Activated T-helper 1 cell treated with anti-CD3 and anti-CD28 coated beads, Interleukin-12 subunit alpha, Interleukin-12 subunit beta, Interleukin-2, Interleukin-4 antibody, amounts not matched to agents 30 ng/mL and 10 ng/mL and 1 ng/mL, durations not matched to agents 14 hours and 24 hours and 36 hours (primary cell): ENCODE measurements around the gene UNC119. TPM values are rescaled to one million over a fixed set of nuclear protein-coding genes. Genes with fewer than 3 reads are reported as not detected.

Experiments used
- total RNA-seq: library from RNA; stranded (reverse); gene quantifications from 2 replicates; pipeline ENCODE4 v1.2.3, GENCODE V29; 2022

UNC119 gene
- total RNA-seq, 1 donor from 2014 or later: 63.9 TPM

Other genes with a start within 250 kb of the UNC119 start
- gene TMEM97, start 233.4 kb downstream of the UNC119 start, total RNA-seq: 60.9 and 64.5 TPM in 2 replicates
- gene IFT20, start 217.2 kb downstream of the UNC119 start, total RNA-seq: 21.3 and 25.8 TPM in 2 replicates
- gene TNFAIP1, start 216.9 kb downstream of the UNC119 start, total RNA-seq: 35.1 and 39.9 TPM in 2 replicates
- 110 and 114 TPM in 2 replicates for gene POLDIP2, start 195.1 kb downstream of the UNC119 start, total RNA-seq
- gene SEBOX, start 187.4 kb downstream of the UNC119 start, total RNA-seq: not detected in 2 replicates
- gene VTN, start 182.3 kb downstream of the UNC119 start, total RNA-seq: 0.31 and 0.34 TPM in 2 replicates
- gene SARM1, start 180.9 kb downstream of the UNC119 start, total RNA-seq: 40.7 and 45.6 TPM in 2 replicates
- 7.8 and 8.1 TPM in 2 replicates for gene SLC46A1, start 146.4 kb downstream of the UNC119 start, total RNA-seq
- not detected in 2 replicates for gene SLC13A2, start 79.0 kb downstream of the UNC119 start, total RNA-seq
- not detected in 2 replicates for gene FOXN1, start 46.3 kb downstream of the UNC119 start, total RNA-seq
- gene PIGS, start 18.9 kb upstream of the UNC119 start, total RNA-seq: 57.8 and 61.2 TPM in 2 replicates
- gene ALDOC, start 24.3 kb upstream of the UNC119 start, total RNA-seq: 44.0 and 47.6 TPM in 2 replicates
- gene SPAG5, start 46.4 kb upstream of the UNC119 start, total RNA-seq: 81.9 and 83.1 TPM in 2 replicates
- 38.4 and 42.9 TPM in 2 replicates for gene RSKR, start 61.6 kb upstream of the UNC119 start, total RNA-seq
- gene BLTP2, start 92.5 kb upstream of the UNC119 start, total RNA-seq: 210 and 212 TPM in 2 replicates
- 47.9 and 51.0 TPM in 2 replicates for gene SDF2, start 109.3 kb upstream of the UNC119 start, total RNA-seq
- 106 and 108 TPM in 2 replicates for gene SUPT6H, start 109.6 kb upstream of the UNC119 start, total RNA-seq
- gene PROCA1, start 159.3 kb upstream of the UNC119 start, total RNA-seq: 4.4 and 5.2 TPM in 2 replicates
- gene RAB34, start 165.2 kb upstream of the UNC119 start, total RNA-seq: 17.6 and 18.2 TPM in 2 replicates
- 1,513 and 1,534 TPM in 2 replicates for gene RPL23A, start 167.4 kb upstream of the UNC119 start, total RNA-seq
- gene TLCD1, start 173.6 kb upstream of the UNC119 start, total RNA-seq: 9.5 and 11.5 TPM in 2 replicates
- gene NEK8, start 176.2 kb upstream of the UNC119 start, total RNA-seq: 5.2 and 5.4 TPM in 2 replicates
- 178 and 182 TPM in 2 replicates for gene TRAF4, start 191.4 kb upstream of the UNC119 start, total RNA-seq